ENCODE data around the gene SENP5. TPM values are rescaled to one million over a fixed set of nuclear protein-coding genes. Genes with fewer than 3 reads are reported as not detected.
A peak's percentile ranks its signal among the peaks of the same experiment; 100 is the strongest.

The SENP5 gene
- total RNA-seq, 1 donor from 2014 or later, result 15.8 TPM

- DNase-seq (ENCODE audit: missing footprints) (no peak), ATAC-seq (no peak)
- intact Hi-C loops (cut with DNase I), result no loop called here
These were observed 94.6 kb downstream of the SENP5 start for GRCh38 chr3:196962108-196962929.

GRCh38 chr3:196962930-196963630 is 95.4 kb downstream of the SENP5 start:
- no peak for ATAC-seq
- DNase-seq (ENCODE audit: missing footprints), result no peak
- intact Hi-C loops (cut with DNase I), result no loop called here

- intact Hi-C loops (cut with DNase I), result no loop called here
- no peak for DNase-seq (ENCODE audit: missing footprints)
- no peak for ATAC-seq
These were observed 95.9 kb downstream of the SENP5 start for GRCh38 chr3:196963631-196963953.

- DNase-seq (ENCODE audit: missing footprints), result no peak
- intact Hi-C loops (cut with DNase I), result no loop called here
- ATAC-seq, result no peak
These were observed 97.5 kb downstream of the SENP5 start for GRCh38 chr3:196965112-196965803.

- ATAC-seq, result no peak
- no peak for DNase-seq (ENCODE audit: missing footprints)
- intact Hi-C loops (cut with DNase I), result no loop called here
These were observed 98.1 kb downstream of the SENP5 start for GRCh38 chr3:196965804-196966173.

GRCh38 chr3:196966526-196967401 is 99.0 kb downstream of the SENP5 start:
- intact Hi-C loops (cut with DNase I), result no loop called here
- ATAC-seq (no peak), DNase-seq (ENCODE audit: missing footprints) (no peak)

- intact Hi-C loops (cut with DNase I), result no loop called here
- DNase-seq (ENCODE audit: missing footprints), result no peak
- ATAC-seq, result no peak
These were observed 99.9 kb downstream of the SENP5 start for GRCh38 chr3:196967412-196968232.

GRCh38 chr3:196968233-196969133 is 100.8 kb downstream of the SENP5 start, which contains the start of gene PIGZ:
Gene PIGZ (minus strand): TSS chr3:196968833. CDS start chr3:196952031, 16,802 bp downstream.
- DNase-seq (ENCODE audit: missing footprints) (no peak), ATAC-seq (peak; percentile 86)
- intact Hi-C loops (cut with DNase I), result no loop called here

GRCh38 chr3:196969134-196969659 is 101.5 kb downstream of the SENP5 start:
- intact Hi-C loops (cut with DNase I), result no loop called here
- ATAC-seq (no peak), DNase-seq (ENCODE audit: missing footprints) (no peak)

GRCh38 chr3:196969660-196970546 is 102.2 kb downstream of the SENP5 start:
- peak; percentile 88 for ATAC-seq
- intact Hi-C loops (cut with DNase I), result loop anchor here (2.0 kb wide), 1 partner anchor 131 kb away; no protein-coding TSS in a partner anchor
- peak; percentile 88 for DNase-seq (ENCODE audit: missing footprints)

GRCh38 chr3:196970547-196971093 is 102.9 kb downstream of the SENP5 start:
- intact Hi-C loops (cut with DNase I), result loop anchor here (2.0 kb wide), 1 partner anchor 132 kb away; no protein-coding TSS in a partner anchor
- ATAC-seq (no peak), DNase-seq (ENCODE audit: missing footprints) (no peak)

GRCh38 chr3:196971094-196971698 is 103.5 kb downstream of the SENP5 start:
- ATAC-seq, result no peak

GRCh38 chr3:196974661-196975060 is 106.9 kb downstream of the SENP5 start:
- intact Hi-C loops (cut with DNase I), result no loop called here
- ATAC-seq (no peak), DNase-seq (ENCODE audit: missing footprints) (no peak)

More at GRCh38 chr3:196971094-196971698, 103.5 kb downstream of the SENP5 start:
- intact Hi-C loops (cut with DNase I), result loop anchor here (2.0 kb wide), 1 partner anchor 132 kb away; no protein-coding TSS in a partner anchor
- DNase-seq (ENCODE audit: missing footprints), result no peak

- ATAC-seq (no peak), DNase-seq (ENCODE audit: missing footprints) (no peak)
- intact Hi-C loops (cut with DNase I), result no loop called here
These were observed 107.6 kb downstream of the SENP5 start for GRCh38 chr3:196975349-196975748.

GRCh38 chr3:196976941-196977340 is 109.2 kb downstream of the SENP5 start:
- intact Hi-C loops (cut with DNase I), result no loop called here
- DNase-seq (ENCODE audit: missing footprints) (no peak), ATAC-seq (no peak)
